OCI-M2 (cell line): ENCODE data around the gene PINK1.
"Not testable (repeated sequence)": the region's sequence is repeated elsewhere in the genome, so short reads cannot be mapped to it uniquely, and the experiment has no call there.

Experiments used
- DNase-seq: peaks from one replicate; lab custom pipeline; 2025; ENCODE audit not compliant: unreplicated experiment; lab: John Stamatoyannopoulos, UW

PINK1 gene

DNA sequence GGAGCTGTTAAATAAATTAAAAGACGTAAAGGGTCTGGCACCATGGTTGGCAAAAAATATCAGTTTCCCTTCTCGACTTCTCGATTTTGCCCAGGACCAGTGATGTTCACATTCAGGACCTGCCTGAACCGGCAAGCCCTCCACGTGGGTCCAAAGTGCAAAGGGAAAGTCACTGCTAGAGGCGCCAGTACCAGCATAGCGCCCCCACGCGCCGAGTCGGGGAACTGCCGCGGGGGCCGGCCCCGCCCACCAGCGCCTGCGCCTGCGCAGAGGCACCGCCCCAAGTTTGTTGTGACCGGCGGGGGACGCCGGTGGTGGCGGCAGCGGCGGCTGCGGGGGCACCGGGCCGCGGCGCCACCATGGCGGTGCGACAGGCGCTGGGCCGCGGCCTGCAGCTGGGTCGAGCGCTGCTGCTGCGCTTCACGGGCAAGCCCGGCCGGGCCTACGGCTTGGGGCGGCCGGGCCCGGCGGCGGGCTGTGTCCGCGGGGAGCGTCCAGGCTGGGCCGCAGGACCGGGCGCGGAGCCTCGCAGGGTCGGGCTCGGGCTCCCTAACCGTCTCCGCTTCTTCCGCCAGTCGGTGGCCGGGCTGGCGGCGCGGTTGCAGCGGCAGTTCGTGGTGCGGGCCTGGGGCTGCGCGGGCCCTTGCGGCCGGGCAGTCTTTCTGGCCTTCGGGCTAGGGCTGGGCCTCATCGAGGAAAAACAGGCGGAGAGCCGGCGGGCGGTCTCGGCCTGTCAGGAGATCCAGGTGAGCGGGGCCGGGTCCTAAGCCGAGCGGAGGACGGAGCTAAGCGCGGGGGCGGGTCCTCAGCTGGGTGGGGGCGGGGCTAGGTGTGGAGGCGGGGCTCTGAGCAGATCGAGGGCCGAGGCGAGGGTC lies at the start of gene PINK1:
PINK1 (plus strand) TSS at position 269 of the 875 bp plus-strand sequence; CDS start at position 360, 91 bp downstream.
- DNase-seq, result peak; percentile 32

DNA sequence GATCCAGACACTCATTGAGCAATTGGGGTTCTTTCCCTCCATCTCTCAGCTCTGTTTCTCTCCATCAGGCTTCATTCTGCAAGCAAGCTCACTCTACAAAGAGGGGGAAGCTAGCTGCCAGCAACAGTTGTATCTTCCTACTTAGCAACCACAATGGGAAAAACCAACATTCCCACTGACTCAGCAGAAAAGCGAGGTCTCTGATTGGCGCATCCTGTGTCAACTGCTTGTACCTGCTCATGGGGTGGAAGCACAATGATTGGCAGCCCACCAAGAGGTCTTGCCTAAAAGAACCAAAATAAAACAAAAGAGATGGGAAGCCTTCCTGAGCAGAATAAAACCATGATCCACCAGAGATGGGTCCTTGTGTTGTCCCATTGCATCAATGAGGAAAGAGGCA lies 48.4 kb upstream of the PINK1 start:
- no peak for DNase-seq

DNA sequence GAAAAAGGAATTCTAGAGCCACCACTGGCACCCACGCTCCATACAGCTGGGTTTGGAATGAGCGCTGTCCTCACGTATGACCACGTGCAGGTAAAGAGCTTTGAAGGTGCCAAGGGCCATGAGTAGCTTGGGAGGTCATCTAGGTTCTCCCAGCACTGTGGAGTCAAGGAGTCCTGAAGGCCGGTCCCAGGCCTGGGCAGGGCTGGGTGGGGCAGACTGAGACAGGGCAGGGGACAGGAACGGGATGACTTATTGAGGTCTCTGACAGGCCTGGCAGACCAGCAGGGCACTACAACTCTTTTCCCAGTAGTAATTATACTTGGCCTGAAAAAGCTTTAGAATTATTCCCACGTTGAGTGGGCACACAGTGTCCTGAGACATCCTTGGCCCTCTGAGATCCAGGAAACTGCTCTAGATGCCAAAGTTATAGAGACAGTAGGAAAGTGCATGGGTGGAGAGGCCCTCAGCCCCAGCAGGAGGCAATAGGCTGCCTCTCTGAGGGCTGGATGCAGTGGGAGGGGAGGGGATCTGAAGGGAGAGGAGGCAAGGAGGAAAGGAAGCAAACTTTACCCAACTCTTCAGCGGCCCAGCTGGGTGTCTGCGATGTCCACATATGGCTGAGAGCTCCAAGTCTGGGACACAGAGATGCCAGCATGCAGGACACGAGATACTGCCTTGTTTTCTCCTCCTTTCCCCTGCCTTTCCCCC lies 46.2 kb upstream of the PINK1 start:
- no peak for DNase-seq

DNA sequence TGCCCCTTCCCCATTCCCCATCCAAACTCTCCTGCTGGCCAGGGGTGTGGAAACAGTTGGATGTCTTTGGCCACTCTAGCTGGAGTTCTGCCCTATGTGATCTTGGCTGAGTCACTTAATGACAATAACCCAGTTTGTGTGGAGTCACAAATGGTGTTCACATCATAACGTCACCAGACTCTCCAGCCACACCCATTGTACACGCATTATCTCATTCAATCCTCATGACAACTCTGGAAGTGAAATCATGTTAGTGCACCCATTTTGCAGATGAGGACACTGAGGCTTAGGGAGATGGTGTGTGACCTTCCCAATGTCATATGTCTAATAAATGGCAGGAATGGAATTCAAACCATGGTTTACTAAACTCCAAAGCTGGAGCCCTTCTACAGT lies 45.6 kb upstream of the PINK1 start:
- no peak for DNase-seq

DNA sequence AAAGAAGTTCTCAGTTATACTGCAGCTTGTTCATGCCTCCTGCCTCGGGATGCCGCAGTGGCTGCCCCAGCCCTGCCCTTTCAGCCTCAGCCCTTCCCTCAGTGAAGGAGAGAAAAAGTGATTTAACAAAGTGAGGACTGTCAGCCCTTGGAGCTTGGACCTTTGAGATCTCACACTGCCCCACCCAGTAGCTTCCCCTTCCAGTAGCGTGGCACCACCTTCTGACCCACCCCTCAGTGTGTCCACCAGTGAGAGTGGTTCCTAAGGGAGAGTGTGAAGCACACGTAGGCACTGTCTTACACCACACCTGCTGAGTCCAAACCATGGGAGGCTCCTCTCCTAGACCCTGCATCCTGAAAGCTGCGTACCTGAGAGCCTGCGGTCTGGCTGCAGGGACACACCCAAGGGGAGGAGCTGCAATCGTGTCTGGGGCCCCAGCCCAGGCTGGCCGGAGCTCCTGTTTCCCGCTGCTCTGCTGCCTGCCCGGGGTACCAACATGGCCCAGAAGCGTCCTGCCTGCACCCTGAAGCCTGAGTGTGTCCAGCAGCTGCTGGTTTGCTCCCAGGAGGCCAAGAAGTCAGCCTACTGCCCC lies 44.5 kb upstream of the PINK1 start, which contains the start of gene CDA:
CDA (plus strand) TSS at position 464 of the 592 bp plus-strand sequence; CDS start at position 497, 33 bp downstream.
- DNase-seq, result no peak

DNA sequence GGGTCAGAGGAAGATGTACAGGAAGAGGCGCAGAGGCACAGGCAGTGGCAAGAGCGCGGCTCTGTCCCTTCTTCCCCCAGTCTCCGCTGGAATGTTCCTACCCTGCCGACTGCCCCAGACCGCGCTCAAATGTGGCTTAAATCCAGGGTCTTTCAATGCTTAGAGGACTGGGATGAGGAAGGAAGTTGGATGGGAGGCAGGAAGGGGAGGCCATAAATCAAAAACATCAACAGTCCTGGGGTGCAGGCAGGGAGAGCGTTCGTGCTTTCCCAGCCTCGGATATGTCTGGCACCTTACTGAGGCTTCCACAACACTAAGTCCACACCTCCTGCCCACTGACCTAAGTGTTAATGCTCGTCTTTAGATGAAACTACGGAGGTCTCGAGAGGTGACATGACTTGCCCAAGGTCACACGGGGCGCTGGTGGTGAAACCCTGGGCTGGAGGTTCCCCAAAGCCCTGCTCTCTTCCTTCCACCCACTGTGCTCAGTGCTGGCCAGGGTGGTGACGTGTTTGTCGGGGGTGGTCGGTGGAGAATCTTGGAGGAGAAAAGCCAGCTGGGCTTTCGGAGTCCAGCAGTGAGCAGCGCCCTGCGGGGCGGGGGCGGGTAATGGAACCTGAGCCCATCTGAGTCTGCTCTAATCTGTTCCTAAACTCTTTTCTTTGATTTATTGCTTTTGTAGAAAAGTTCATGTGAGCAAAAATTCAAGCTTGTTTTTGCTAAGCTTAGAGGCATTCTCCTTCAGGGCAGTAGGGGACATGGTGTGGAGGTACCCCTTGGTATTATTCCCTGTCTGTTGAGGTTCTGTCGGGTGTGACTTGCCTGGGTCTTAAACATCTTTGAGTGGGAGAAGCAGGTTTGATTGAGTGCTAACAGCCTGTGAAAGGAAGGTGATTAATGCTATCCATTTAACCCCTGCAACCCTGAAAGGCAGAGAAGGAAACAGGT lies 43.7 kb upstream of the PINK1 start:
- DNase-seq, result no peak

DNA sequence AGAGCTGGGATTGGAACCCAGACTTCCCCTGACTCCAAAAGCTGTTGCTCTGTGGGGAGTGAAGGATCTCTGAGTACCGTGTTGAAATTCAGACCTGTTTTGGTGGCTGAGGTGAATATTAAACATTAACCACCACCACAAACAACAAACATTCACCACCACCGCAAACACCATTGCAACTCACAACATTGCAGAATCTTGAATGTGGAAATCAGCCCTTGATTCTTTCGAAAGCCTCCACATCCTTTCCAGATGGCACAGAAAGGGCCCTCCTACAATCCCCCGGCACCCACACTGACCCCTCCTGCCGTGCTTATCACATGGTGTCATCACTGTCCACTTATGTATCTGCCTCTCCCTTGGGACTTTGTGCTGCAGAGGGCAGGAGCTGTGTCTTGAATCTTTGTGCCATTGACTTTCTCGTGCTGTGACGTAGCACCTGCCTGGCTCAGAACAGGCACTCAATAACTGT lies 42.9 kb upstream of the PINK1 start:
- no peak for DNase-seq

DNA sequence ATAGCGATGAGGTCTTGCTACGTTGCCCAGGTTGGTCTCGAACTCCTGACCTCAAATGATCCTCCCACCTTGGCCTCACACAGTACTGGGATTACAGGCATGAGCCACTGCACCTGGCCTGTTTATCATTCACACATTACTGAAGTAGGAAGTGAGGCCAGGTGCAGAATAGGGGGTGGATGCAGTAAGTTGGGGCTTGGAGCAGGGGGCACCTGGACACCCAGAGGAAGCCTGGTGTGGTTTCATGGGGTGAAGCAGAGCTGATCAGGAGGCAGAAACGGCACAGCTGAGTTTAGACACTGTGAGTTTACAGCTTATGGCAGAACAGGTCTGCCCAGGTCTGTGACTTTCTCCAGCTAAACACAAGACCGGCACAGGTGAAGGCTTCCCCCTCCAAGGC lies 39.5 kb upstream of the PINK1 start:
- DNase-seq, result no peak

DNA sequence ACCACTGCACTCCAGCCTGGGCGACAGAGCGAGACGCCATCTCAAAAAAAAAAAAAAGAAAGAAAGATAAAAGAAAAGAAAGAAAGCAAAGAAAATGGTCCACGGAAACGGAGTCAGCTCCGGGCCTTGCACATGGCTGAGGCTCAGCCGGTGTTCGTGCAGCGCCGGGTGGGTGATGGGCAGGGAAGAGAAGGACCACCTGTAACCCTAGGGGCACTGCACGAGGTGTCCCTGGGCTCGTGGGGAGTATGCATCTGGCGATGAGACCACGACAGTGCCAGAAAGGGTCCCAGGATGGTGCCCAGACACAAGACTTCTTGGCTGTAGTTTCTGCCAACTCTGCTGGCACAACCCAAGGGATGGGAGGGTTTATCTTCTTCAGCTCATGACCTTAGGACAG lies 38.5 kb upstream of the PINK1 start:
- no peak for DNase-seq

DNA sequence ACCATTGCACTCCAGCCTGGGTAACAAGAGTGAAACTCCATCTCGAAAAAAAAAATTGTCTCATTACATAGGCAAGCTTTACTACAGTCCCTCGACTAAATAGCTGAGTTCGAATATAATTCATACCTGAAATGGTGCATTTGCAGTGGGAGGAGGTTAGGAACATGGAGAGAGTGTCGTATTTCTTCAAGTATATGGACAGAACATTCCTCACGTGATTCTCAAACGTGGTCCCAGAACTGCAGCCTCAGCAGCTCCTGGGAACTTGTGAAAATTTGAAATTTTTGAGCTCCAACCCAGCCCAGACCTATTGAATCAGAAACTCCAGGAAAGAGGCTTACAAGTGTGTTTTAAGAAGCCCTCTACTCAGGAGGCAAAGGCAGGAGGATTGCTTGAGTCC lies 37.2 kb upstream of the PINK1 start:
- DNase-seq, result no peak

DNA sequence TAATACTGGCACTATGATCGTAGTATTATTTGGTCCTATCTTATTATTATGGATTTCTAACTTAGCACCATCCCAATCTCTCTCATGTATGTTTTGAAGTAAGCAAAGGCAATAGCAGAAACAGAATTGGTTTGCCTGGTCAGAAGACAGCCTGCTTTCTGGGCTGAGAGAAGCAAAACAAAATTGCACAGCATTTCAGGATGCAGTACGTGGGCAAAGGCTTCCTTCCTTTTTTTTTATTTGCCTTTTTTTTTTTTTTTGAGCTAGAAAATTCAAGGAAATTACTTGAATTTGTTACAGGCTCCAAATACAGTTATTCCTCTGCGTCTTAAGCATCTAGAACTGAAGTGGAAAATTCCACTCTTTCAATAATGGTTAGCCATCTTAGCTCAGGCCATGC lies 35.6 kb upstream of the PINK1 start:
- no peak for DNase-seq

DNA sequence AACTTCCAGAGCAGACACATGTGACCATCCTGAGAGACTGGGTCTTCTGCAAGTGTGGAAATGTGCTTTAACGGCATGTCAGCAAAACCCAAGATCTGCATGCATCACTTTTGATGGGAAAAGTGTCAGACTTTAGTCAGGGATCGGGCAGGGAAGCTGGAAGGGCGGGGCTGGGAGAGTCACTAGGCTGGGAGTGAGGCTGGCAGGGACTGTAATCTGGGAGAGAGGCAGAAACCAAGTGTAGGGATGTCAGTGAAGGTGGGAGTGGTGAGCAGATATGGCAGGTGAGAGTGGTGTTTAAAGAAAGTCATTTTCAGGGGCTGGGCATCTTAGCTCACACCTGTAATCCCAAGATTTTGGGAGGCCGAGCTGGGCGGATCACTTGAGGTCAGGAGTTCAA lies 33.1 kb upstream of the PINK1 start:
- no peak for DNase-seq

DNA sequence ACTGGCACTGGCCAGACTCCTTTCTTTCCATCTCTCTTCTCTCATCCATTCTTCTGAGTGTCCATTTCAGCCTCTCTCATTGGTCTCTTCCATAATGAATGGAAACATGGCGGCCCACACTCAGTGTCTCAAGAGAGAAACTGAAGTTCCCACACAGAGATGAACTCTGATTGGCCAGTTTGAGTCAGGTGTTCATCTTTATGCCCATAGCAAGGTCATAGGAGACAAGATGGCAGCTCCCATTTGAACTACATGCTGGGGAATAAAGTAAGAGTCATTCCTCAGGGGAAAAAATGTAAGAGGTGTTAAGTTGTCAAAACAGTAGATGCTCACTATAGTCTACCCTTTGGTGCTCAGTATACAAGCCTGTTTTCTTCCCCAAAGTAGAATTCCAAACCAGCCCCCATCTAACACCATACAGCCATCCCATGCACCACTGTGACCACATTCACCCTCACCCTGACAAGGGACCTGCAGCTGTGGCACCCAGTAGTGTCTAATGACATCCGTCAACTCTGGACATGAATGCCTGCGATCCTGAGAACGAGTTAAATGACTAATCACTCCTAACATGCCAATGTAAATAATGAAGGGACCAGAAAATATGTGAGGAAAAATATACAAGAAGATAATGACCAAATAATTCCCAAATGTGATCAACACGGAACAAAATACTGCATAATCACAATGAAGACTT lies 32.0 kb upstream of the PINK1 start:
- DNase-seq, result no peak

DNA sequence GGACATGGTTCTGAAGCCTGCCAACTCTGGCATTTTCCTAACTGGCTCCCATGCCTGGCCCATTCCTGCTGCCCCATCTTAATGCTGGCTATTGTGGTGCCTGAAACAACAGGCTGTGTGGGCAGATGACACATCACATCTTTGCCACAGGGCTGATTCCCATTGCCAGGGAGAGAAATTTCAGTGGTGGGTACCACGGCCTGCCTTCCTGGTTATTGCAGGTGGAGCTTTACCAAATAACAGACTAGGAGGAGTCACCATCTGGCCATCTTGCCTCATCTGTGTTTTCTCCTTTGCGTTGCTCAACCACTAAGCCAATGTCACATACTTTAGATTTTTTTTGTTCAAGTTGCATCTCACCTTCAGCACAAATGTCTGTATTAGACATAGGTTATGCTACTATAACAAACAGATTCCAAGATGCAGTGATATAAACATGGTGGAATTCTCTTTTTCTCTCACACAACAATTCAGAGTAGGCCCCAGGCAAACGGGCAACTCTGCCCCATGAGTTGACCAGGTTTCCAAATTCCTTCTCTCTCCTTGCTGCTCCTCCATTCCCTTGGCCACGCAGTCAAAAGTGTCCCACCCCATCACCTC lies 30.3 kb upstream of the PINK1 start:
- DNase-seq, result no peak

DNA sequence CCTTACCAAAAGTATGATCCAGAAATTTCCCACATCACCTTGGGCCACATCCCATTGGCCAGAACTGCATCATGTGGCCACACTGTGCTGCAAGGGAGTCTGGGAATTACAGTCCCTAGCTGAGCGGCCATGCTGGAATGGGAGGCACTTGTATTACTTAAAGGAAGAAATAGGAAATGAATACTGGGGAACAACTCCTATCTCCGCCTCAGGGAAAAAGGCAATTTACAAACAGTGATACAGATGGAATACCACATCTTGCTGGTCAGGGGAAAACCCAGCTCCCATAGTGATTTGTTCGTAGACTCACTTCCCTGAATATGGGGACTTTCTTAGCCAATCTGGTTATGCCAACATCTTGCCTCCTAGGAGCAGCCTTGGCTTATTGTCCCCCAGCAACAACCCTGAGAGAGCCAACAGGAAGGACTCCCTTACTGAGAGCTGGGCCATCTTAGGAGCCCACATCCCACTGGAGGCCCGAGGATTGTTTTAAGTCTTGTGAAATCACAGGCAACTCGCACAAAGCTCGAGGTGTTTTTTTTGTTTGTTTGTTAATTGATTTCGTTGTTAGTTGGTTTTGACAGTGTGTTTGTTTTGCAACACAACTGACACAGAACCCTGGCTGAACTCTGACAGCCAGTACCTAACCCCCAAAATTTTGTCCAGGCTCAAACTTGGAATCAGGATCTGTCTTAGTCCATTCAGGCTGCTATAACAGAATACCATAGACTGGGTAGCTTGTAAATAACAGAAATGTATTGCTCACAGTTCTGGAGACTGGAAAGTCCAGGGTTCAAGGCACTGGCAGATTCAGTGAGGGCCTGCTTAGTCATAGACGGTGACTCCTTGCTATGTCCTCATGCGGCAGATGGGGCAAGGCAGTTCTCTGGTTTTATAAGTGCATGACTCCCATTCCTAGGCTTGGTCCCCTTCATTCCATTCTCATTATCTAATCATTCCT lies 29.5 kb upstream of the PINK1 start:
- DNase-seq, result no peak

DNA sequence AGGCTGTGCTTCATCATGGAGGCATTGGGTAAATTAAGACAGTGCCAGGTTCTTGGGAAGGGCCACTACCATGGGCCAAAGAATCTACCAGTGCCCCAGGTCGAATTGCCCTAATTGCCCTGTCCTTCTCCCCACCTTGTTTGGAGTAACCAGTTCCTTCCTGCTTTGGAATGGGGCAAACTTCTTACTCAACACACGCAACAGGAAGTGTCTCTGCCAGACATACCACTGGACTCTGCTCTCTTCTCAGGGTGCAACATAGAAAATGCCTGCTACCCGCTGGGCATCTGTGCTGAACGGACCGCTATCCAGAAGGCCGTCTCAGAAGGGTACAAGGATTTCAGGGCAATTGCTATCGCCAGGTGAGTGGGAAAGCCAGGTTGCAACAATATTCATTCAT lies 28.6 kb upstream of the PINK1 start:
- no peak for DNase-seq

DNA sequence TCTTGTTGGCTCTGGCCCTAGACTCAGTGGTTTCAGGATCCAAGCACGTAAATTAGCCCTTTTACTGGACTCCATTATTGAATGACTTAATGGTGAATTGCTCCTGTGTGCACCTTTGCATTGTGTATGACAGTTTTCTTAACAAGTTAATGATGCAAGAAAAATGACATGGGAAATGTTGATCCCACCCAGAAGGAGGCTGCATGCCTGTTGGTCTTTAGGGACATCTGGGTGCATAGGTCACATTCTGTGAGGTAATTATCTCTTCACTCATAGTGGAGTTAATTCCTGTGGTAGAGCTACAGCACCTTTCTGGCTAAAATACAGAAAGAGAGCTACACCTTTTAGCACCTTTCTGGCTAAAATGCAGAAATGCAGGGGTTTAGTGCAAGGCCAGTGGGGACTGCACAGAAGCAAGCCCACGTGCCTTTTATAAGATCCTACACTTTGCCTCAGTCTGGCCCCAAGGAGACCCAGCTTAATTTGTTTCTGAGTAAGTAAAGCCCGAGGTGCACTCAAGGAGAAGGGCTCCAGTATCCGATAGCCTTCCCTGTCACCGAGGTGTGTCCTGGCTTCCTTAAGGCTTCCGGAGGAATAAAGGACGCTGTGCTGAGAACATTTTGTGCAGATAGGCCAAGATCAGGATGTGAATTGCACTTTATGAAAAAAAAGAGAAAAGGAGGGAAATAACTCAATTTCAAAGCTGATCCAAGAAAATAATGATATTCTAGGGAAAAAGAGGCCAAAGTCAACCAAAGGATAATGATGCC lies 26.3 kb upstream of the PINK1 start:
- DNase-seq, result not testable (repeated sequence)

DNA sequence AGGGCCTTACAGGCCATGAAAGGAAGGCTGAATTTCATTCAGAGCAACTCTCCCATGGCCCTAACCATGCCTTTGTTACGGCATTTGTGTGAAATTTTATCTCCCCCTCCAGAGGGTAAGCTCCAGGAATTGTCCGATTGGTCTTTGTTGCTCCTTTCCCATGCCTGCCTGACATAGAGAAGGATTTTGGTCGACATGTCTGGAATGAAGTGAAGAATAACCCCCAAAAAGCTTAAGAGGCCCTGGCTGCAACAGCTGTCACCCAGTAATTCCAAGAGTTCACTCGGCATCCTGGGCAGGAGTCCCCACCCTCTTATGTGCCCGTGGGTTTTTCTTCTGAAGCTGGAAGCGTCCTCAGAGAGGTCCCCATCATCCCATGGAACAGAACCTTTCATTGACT lies 23.7 kb upstream of the PINK1 start:
- no peak for DNase-seq
